HepG2 (cell line): Measurements from ENCODE around the gene ACSL3. TPM values are rescaled to one million over a fixed set of nuclear protein-coding genes. Genes with fewer than 3 reads are reported as not detected.

Experiments
- ATF1 ChIP-seq: IDR thresholded peaks from 2 replicates; pipeline ENCODE4 v1.6.1; 2016; ENCODE audit warnings: mild to moderate bottlenecking, control low read depth
- ERF ChIP-seq: IDR thresholded peaks from 2 replicates; pipeline ENCODE4 v1.6.1; 2018; ENCODE audit warnings: missing biosample characterization, missing genetic modification reagents
- GATAD1 ChIP-seq: IDR thresholded peaks from 2 replicates; pipeline ENCODE4 v1.6.1; 2016; ENCODE audit warnings: missing genetic modification reagents, missing compliant biosample characterization
- MTF1 ChIP-seq: sonication (generic); formaldehyde crosslinking; IDR thresholded peaks from 2 replicates; pipeline ENCODE4 v1.5.0; 2020; ENCODE audit warnings: missing genetic modification reagents
- RARG ChIP-seq: sonication (generic); formaldehyde crosslinking; IDR thresholded peaks from 2 replicates; pipeline ENCODE4 v1.4.0; 2020; ENCODE audit warnings: low read depth, mild to moderate bottlenecking, missing genetic modification reagents
- YEATS4 ChIP-seq: sonication (generic); formaldehyde crosslinking; IDR thresholded peaks from 2 replicates; pipeline ENCODE4 v1.4.0; 2020; ENCODE audit warnings: missing genetic modification reagents, borderline replicate concordance
- ZBTB8A ChIP-seq: sonication (generic); formaldehyde crosslinking; IDR thresholded peaks from 2 replicates; pipeline ENCODE4 v1.4.0; 2020; ENCODE audit warnings: mild to moderate bottlenecking, low read depth, missing genetic modification reagents, borderline replicate concordance
- ZNF10 ChIP-seq: sonication (generic); formaldehyde crosslinking; IDR thresholded peaks from 2 replicates; pipeline ENCODE4 v1.4.0; 2020; ENCODE audit warnings: mild to moderate bottlenecking, low read depth, missing genetic modification reagents, borderline replicate concordance
- ZNF335 ChIP-seq: sonication (generic); formaldehyde crosslinking; IDR thresholded peaks from 2 replicates; pipeline ENCODE4 v1.4.0; 2020; ENCODE audit warnings: missing genetic modification reagents
- ZNF33B ChIP-seq: sonication (generic); formaldehyde crosslinking; IDR thresholded peaks from 2 replicates; pipeline ENCODE4 v1.5.1; 2020; ENCODE audit warnings: mild to moderate bottlenecking, missing genetic modification reagents
- ZNF510 ChIP-seq: sonication (generic); formaldehyde crosslinking; IDR thresholded peaks from 2 replicates; pipeline ENCODE4 v1.4.0; 2020; ENCODE audit warnings: low read depth, mild to moderate bottlenecking, missing genetic modification reagents
- ZNF530 ChIP-seq: sonication (generic); formaldehyde crosslinking; IDR thresholded peaks from 2 replicates; pipeline ENCODE4 v1.5.0; 2020; ENCODE audit warnings: low read depth, mild to moderate bottlenecking, missing genetic modification reagents
- ZNF549 ChIP-seq: sonication (generic); formaldehyde crosslinking; IDR thresholded peaks from 2 replicates; pipeline ENCODE4 v1.5.0; 2020; ENCODE audit warnings: missing genetic modification reagents
- ZNF557 ChIP-seq: sonication (generic); formaldehyde crosslinking; IDR thresholded peaks from 2 replicates; pipeline ENCODE4 v1.4.0; 2020; ENCODE audit warnings: missing genetic modification reagents
- ZNF614 ChIP-seq: IDR thresholded peaks from 2 replicates; pipeline ENCODE4 v1.6.1; 2018; ENCODE audit warnings: missing biosample characterization, missing genetic modification reagents, inconsistent platforms, borderline replicate concordance
- ZNF761 ChIP-seq: sonication (generic); formaldehyde crosslinking; conservative IDR thresholded peaks from 2 replicates; pipeline ENCODE4 v1.4.0; 2020; ENCODE audit warnings: mild to moderate bottlenecking, missing genetic modification reagents
- ZNF777 ChIP-seq: sonication (generic); formaldehyde crosslinking; IDR thresholded peaks from 2 replicates; pipeline ENCODE4 v1.4.0; 2020; ENCODE audit warnings: missing genetic modification reagents
- ZNF83 ChIP-seq: sonication (generic); formaldehyde crosslinking; IDR thresholded peaks from 2 replicates; pipeline ENCODE4 v1.4.0; 2020; ENCODE audit warnings: missing genetic modification reagents, mild to moderate bottlenecking, borderline replicate concordance
- ZNF878 ChIP-seq: sonication (generic); formaldehyde crosslinking; IDR thresholded peaks from 2 replicates; pipeline ENCODE4 v1.8.1; 2023; ENCODE audit warnings: mild to moderate bottlenecking, missing genetic modification reagents, moderate library complexity
- polyA plus RNA-seq, 8 experiments: library from polyadenylated mRNA; depleted of rRNA in 3 of 8; stranded (reverse) in 7 of 8; unstranded in 1 of 8; fragments of >200 nt; fragmentation: Illumina TruSeq in 4 of 8; extraction: Trizol in 4 of 8; gene quantifications; 2 replicates each; pipeline versions ENCODE4 v1.2.1 to v1.2.3, GENCODE V29; 2011 to 2016; ENCODE audit warnings: low read depth in 4 of 8, missing spikeins in 1 of 8, mixed read lengths in 1 of 8; ENCODE audit not compliant: insufficient read depth in 1 of 8
- total RNA-seq, 5 experiments: library from RNA; depleted of rRNA; stranded (reverse); fragments of >200 nt; fragmentation: Illumina TruSeq; extraction: Trizol; gene quantifications; 2 replicates each; pipeline ENCODE4 v1.2.3, GENCODE V29; 2016; ENCODE audit warnings: low read depth in 1 of 5
- TF ChIP-seq, protein P1 (sequence below): IDR thresholded peaks from 2 replicates; pipeline ENCODE4 v1.6.1; 2016; ENCODE audit warnings: control low read depth
- TF ChIP-seq, protein P2 (sequence below): sonication (generic); formaldehyde crosslinking; conservative IDR thresholded peaks from 2 replicates; pipeline ENCODE4 v1.4.0; 2020; ENCODE audit warnings: missing genetic modification reagents
- TF ChIP-seq, protein P3 (sequence below): sonication (generic); formaldehyde crosslinking; IDR thresholded peaks from 2 replicates; pipeline ENCODE4 v1.4.0; 2020; ENCODE audit warnings: missing genetic modification reagents
- TF ChIP-seq, protein P4 (sequence below): fragments of 450-650 bp; IDR thresholded peaks from 2 replicates; pipeline ENCODE4 v1.6.1; 2016

The ACSL3 gene
- total and polyA plus RNA-seq, 2 of the 13 experiments (the other 11 are each of a cell fraction or from before 2014, with no cell fraction given): 305 to 365 TPM

DNA sequence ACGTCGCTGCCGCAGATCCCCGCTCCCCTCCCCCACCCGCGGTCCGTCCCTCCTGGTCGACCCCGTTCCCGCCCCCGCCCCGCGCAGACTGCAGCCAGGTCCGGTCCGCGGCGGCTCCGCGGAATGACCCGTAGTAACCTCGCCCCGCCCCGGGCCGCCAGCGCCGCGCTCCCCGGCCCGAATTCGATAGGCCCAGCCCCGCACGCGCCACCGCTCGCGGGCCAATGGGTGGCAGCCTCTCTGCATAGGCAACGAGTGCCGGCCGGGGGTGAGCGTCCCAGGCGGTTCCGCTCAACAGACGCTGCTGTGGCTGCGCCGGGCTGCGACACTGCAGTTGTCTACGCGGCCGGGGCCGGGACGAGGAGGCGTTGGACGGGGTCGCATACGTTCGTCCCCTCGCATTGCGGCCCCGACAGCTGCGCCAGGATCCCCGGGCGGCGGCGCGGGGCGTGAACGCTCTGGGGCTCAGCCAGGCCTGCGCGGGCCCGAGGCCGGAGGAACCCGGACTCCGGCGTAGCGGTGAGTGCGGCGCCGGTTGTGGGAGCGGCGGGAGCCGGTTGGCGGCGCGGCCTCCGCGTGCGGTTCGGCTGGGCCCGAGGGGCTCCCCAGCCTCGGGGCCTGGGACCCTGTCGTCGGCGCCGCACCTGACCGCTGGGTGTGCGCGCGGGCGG lies at the start of gene ACSL3 (continued):
- TF ChIP-seq RARG (CRISPR knock-in tag) (0 out of 2 replicates have a peak, but pooled peaks have one; percentile 37), ZNF614 (CRISPR knock-in tag) (peak; percentile 91; the same call in 1 of the 2 replicates), ZNF10 (CRISPR knock-in tag) (no peak), ZBTB8A (CRISPR knock-in tag) (no peak), YEATS4 (CRISPR knock-in tag) (peak; percentile 89), ERF (CRISPR knock-in tag) (peak; percentile 96), ZNF530 (CRISPR knock-in tag) (no peak), GATAD1 (CRISPR knock-in tag) (peak; percentile 66; the same call in 1 of the 2 replicates), ZNF83 (no peak), ZNF510 (CRISPR knock-in tag) (no peak; the same call in none of the 2 replicates), ZNF557 (CRISPR knock-in tag) (peak; percentile 93), MTF1 (CRISPR knock-in tag) (peak; percentile 49; the same call in 1 of the 2 replicates), ZNF549 (CRISPR knock-in tag) (no peak), ZNF761 (peak; percentile 67), ATF1 (no peak), ZNF33B (CRISPR knock-in tag) (peak; percentile 66; the same call in 1 of the 2 replicates), ZNF878 (CRISPR knock-in tag) (peak; percentile 92; the same call in 1 of the 2 replicates), ZNF335 (CRISPR knock-in tag) (peak; percentile 48; the same call in 1 of the 2 replicates), ZNF777 (CRISPR knock-in tag) (peak; percentile 84)
- TF ChIP-seq, protein P1, sequence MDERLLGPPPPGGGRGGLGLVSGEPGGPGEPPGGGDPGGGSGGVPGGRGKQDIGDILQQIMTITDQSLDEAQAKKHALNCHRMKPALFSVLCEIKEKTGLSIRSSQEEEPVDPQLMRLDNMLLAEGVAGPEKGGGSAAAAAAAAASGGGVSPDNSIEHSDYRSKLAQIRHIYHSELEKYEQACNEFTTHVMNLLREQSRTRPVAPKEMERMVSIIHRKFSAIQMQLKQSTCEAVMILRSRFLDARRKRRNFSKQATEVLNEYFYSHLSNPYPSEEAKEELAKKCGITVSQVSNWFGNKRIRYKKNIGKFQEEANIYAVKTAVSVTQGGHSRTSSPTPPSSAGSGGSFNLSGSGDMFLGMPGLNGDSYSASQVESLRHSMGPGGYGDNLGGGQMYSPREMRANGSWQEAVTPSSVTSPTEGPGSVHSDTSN (CRISPR knock-in tag): no peak
- TF ChIP-seq, protein P2, sequence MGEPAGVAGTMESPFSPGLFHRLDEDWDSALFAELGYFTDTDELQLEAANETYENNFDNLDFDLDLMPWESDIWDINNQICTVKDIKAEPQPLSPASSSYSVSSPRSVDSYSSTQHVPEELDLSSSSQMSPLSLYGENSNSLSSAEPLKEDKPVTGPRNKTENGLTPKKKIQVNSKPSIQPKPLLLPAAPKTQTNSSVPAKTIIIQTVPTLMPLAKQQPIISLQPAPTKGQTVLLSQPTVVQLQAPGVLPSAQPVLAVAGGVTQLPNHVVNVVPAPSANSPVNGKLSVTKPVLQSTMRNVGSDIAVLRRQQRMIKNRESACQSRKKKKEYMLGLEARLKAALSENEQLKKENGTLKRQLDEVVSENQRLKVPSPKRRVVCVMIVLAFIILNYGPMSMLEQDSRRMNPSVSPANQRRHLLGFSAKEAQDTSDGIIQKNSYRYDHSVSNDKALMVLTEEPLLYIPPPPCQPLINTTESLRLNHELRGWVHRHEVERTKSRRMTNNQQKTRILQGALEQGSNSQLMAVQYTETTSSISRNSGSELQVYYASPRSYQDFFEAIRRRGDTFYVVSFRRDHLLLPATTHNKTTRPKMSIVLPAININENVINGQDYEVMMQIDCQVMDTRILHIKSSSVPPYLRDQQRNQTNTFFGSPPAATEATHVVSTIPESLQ (CRISPR knock-in tag): peak; percentile 91
- TF ChIP-seq, protein P3, sequence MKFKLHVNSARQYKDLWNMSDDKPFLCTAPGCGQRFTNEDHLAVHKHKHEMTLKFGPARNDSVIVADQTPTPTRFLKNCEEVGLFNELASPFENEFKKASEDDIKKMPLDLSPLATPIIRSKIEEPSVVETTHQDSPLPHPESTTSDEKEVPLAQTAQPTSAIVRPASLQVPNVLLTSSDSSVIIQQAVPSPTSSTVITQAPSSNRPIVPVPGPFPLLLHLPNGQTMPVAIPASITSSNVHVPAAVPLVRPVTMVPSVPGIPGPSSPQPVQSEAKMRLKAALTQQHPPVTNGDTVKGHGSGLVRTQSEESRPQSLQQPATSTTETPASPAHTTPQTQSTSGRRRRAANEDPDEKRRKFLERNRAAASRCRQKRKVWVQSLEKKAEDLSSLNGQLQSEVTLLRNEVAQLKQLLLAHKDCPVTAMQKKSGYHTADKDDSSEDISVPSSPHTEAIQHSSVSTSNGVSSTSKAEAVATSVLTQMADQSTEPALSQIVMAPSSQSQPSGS (CRISPR knock-in tag): peak; percentile 57; the same call in 1 of the 2 replicates
- TF ChIP-seq, protein P4, sequence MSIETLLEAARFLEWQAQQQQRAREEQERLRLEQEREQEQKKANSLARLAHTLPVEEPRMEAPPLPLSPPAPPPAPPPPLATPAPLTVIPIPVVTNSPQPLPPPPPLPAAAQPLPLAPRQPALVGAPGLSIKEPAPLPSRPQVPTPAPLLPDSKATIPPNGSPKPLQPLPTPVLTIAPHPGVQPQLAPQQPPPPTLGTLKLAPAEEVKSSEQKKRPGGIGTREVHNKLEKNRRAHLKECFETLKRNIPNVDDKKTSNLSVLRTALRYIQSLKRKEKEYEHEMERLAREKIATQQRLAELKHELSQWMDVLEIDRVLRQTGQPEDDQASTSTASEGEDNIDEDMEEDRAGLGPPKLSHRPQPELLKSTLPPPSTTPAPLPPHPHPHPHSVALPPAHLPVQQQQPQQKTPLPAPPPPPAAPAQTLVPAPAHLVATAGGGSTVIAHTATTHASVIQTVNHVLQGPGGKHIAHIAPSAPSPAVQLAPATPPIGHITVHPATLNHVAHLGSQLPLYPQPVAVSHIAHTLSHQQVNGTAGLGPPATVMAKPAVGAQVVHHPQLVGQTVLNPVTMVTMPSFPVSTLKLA: peak; percentile 75
